SK-N-SH treated with all-trans-retinoic acid at 6 μM for 48 hours (cell line): Measurements from ENCODE around the gene ANKS1A.

Experiments
- OSR1 ChIP-seq: fragments of 250-450 bp; sonication (Bioruptor Pico); IDR thresholded peaks from 2 replicates; pipeline ENCODE4 v1.8.0; 2022; ENCODE audit warnings: moderate library complexity, mild to moderate bottlenecking, inconsistent platforms
- RARB ChIP-seq: fragments of 250-450 bp; sonication (Bioruptor Pico); IDR thresholded peaks from 2 replicates; pipeline ENCODE4 v1.8.0; 2021; ENCODE audit warnings: mild to moderate bottlenecking, moderate library complexity
- ZC3H10 ChIP-seq: fragments of 250-450 bp; sonication (Bioruptor Pico); IDR thresholded peaks from 2 replicates; pipeline ENCODE4 v1.5.1; 2021; ENCODE audit warnings: mild to moderate bottlenecking, moderate library complexity
- ZFP3 ChIP-seq: fragments of 250-450 bp; sonication (Bioruptor Pico); IDR thresholded peaks from 2 replicates; pipeline ENCODE4 v1.5.0; 2020; ENCODE audit warnings: mild to moderate bottlenecking, moderate library complexity

DNA sequence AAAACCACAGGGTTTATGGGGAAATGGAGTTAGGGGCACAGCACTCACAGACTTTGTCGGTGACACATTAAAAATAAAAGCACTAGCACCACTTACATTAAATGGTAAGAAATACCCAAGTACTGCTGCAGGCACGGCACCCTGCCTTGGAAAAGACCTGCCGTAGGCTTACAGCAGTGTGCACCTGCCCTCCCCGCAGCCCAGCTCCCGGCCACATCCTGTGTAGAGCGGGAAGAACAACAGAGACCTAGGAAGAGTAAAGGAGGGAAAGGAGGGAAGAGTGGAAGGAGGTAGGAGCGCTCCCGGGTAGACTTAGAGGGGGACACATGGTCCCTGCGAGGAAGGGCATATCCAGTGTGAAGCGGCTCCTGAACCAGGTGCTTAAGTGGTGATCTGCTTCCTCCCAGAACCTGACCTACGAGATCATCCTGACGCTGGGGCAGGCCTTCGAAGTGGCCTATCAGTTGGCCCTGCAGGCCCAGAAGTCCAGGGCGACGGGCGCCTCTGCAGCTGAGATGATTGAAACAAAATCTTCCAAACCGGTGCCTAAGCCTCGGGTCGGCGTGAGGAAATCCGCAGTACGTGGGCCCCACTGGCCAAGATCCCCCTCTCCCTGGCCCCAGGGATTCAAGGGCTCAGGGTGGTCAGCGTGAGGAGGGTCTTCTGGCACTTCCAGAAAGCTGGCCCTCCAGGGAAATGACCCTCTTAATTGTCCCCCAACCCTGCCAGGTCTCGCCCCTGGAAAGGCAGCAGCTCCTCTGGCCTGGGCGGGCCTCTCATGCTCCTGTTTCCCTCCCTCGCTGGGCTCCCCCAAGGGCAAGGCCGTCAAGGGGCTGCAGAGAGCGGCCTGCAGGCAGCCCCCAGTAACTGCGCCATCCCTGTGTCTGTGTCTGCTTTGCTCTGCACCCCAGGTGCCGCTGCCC is 196.6 kb downstream of the ANKS1A start:
- TF ChIP-seq OSR1 (no peak), ZC3H10 (no peak), ZFP3 (CRISPR knock-in tag) (no peak), RARB (CRISPR knock-in tag) (no peak)
